GM12874 (cell line): ENCODE results near the gene EXOSC5.

Experiments used
- TF ChIP-seq, protein P1 (sequence below): IDR thresholded peaks from 2 replicates; pipeline ENCODE4 v1.5.1; 2011; ENCODE audit warnings: low read depth, mild to moderate bottlenecking, control low read depth, low read length, moderate library complexity; ENCODE audit not compliant: insufficient read depth

The EXOSC5 gene

DNA sequence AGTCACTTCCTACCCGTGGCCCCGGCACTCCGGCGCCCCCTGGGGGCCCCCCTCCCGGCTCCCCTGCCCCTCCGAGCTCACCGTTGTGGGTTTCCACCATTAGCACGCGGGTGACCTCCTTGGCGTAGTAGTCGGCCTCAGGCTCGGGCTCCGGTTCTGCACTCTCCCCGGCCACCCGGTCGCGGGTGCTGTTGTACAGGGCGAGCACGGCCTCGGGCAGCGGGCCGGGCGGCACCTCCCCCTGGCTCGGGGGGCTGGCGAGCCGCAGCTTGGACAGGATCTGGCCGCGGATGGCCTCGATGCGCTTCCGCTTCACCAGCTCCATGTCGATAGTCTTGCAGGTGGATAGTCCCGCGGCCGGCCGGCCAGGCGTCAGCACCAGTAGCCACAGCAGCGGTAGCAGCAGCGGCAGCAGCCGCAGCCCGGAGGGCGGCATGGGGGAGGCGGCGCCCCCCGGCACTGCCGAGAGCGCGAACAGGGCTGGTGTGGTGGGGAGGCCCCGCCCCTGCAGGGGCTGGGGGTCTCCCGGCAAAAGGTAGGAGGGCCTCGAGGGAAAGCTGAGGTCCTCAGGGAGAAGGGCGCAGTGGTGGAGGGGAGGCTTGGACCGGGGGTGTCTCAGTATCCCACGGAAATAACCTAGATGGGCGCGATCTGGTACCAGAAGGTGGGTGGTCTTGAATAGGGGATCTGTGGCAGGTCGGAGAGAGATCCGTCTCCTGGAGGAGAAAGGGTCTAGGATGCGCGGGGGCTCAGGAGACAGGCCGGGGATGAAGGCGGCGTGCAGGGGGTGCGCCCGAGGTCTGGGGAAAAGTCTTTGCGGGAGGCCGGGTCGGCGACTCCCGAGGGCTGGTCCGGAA is 44.3 kb downstream of the EXOSC5 start:
- TF ChIP-seq, protein P1, sequence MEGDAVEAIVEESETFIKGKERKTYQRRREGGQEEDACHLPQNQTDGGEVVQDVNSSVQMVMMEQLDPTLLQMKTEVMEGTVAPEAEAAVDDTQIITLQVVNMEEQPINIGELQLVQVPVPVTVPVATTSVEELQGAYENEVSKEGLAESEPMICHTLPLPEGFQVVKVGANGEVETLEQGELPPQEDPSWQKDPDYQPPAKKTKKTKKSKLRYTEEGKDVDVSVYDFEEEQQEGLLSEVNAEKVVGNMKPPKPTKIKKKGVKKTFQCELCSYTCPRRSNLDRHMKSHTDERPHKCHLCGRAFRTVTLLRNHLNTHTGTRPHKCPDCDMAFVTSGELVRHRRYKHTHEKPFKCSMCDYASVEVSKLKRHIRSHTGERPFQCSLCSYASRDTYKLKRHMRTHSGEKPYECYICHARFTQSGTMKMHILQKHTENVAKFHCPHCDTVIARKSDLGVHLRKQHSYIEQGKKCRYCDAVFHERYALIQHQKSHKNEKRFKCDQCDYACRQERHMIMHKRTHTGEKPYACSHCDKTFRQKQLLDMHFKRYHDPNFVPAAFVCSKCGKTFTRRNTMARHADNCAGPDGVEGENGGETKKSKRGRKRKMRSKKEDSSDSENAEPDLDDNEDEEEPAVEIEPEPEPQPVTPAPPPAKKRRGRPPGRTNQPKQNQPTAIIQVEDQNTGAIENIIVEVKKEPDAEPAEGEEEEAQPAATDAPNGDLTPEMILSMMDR: peak; percentile 84

DNA sequence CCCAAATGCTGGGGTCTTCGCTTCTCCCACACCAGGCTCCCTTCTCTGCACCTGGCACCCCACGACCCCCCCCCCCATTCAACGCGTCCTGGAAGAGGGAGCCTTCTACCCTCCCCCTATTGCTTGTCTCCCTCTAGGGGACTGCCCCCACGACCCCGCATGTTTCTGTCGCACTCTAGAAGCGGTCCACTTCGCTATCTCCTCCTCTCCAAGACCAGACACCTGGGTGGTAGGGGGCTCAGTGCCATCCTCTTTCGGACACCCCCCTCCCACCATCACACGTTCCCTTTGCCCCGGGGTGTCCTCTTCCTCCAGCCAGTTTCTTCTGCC is 44.9 kb downstream of the EXOSC5 start:
- TF ChIP-seq, protein P1: no peak

GRCh38 chr19:41351339-41352245 is 45.6 kb downstream of the EXOSC5 start:
- TF ChIP-seq, protein P1: no peak

GRCh38 chr19:41350735-41351338 is 46.3 kb downstream of the EXOSC5 start:
- TF ChIP-seq, protein P1: no peak

- TF ChIP-seq, protein P1: no peak
Observed at GRCh38 chr19:41344162-41344561, 53.0 kb downstream of the EXOSC5 start.

GRCh38 chr19:41341669-41342490 is 55.3 kb downstream of the EXOSC5 start:
- TF ChIP-seq, protein P1: no peak
